Endothelial cell of umbilical vein (primary cell): Measurements from ENCODE around the gene SCN4A. TPM values are rescaled to one million over a fixed set of nuclear protein-coding genes. Genes with fewer than 3 reads are reported as not detected.

Experiments used
- BruUV-seq: library from RNA; stranded (reverse); fragments of 400-500 nt; replicated peaks from 2 replicates; lab custom pipeline; 2021; lab: Mats Ljungman, UMichigan
- CTCF ChIA-PET: fragments of 300-600, 350-600 bp; sonication (Branson Sonifier 250); formaldehyde crosslinking; loops from one replicate; lab custom pipeline; 2021; ENCODE audit warnings: antibody characterized with exemption, inconsistent platforms; lab: Charles Lee
- POLR2A ChIA-PET: fragments of 300-600, 350-600 bp; sonication (Branson Sonifier 250); formaldehyde crosslinking; loops from one replicate; lab custom pipeline; 2021; ENCODE audit warnings: antibody characterized with exemption, inconsistent platforms; lab: Charles Lee
- DNase-seq: peaks from one replicate; pipeline ENCODE4 v3.0.0-alpha.2; 2011; ENCODE audit warnings: low read depth, low spot score
- FAIRE-seq: peaks from 2 replicates; lab custom pipeline; 2011; peaks lifted over from hg19 to GRCh38; lab: Jason Lieb, UNC
- H2AFZ ChIP-seq: 2 replicates; pipeline ENCODE4 v1.6.0; 2012; ENCODE audit warnings: low read depth, low read length, control low read depth, inconsistent platforms
- H3K27ac ChIP-seq: 2 replicates; pipeline ENCODE4 v1.5.1; 2011; ENCODE audit warnings: low read depth, mild to moderate bottlenecking, control low read depth, low read length, moderate library complexity; ENCODE audit not compliant: insufficient read depth
- H3K27me3 ChIP-seq, 2 experiments: 2 replicates each; pipeline versions ENCODE4 v1.6.0 to v1.6.1; 2011; ENCODE audit warnings: low read length in 2 of 2, mixed read lengths in 1 of 2; ENCODE audit not compliant: control insufficient read depth in 2 of 2, insufficient read depth in 2 of 2
- H3K36me3 ChIP-seq, 2 experiments: 2 replicates in 1 of 2; 3 replicates in 1 of 2; pipeline ENCODE4 v1.5.1; 2011; ENCODE audit warnings: low read length in 2 of 2, mild to moderate bottlenecking in 1 of 2, moderate library complexity in 1 of 2; ENCODE audit not compliant: control insufficient read depth in 2 of 2, insufficient read depth in 2 of 2; ENCODE audit errors: extremely low read depth in 1 of 2
- H3K4me1 ChIP-seq: 3 replicates; pipeline ENCODE4 v1.5.1; 2011; ENCODE audit warnings: mild to moderate bottlenecking, low read length; ENCODE audit not compliant: control insufficient read depth, insufficient read depth; ENCODE audit errors: extremely low read depth
- H3K4me2 ChIP-seq: 2 replicates; pipeline ENCODE4 v1.6.1; 2011; ENCODE audit warnings: low read length, control low read depth, mixed read lengths; ENCODE audit not compliant: insufficient read depth
- H3K4me3 ChIP-seq, 3 experiments: fragments of 200-600 bp in 1 of 3; sonication (generic), shearing (Covaris generic) in 1 of 3; replicated peaks in 1 of 3; 2 replicates each; pipeline ENCODE4 v1.5.1; 2011 to 2016; ENCODE audit warnings: control low read depth in 3 of 3, low read length in 3 of 3, mild to moderate bottlenecking in 2 of 3, inconsistent platforms in 1 of 3, low read depth in 1 of 3, moderate library complexity in 1 of 3; ENCODE audit not compliant: insufficient read depth in 1 of 3
- H3K79me2 ChIP-seq: 2 replicates; pipeline ENCODE4 v1.6.0; 2012; ENCODE audit warnings: low read length, inconsistent platforms; ENCODE audit not compliant: control insufficient read depth, insufficient read depth
- H3K9ac ChIP-seq: replicated peaks from 2 replicates; pipeline ENCODE3; 2011; ENCODE audit warnings: low read length, control low read depth; ENCODE audit not compliant: insufficient read depth; ENCODE audit errors: extremely low read depth
- H3K9me1 ChIP-seq: replicated peaks from 3 replicates; pipeline ENCODE4 v1.6.0; 2011; ENCODE audit warnings: mild to moderate bottlenecking, low read length; ENCODE audit not compliant: control insufficient read depth, insufficient read depth; ENCODE audit errors: extremely low read depth
- H3K9me3 ChIP-seq: replicated peaks from 2 replicates; pipeline ENCODE4 v1.5.1; 2012; ENCODE audit warnings: low read length, inconsistent platforms; ENCODE audit not compliant: control insufficient read depth, insufficient read depth
- H4K20me1 ChIP-seq: replicated peaks from 2 replicates; pipeline ENCODE3; 2011; ENCODE audit warnings: mild to moderate bottlenecking, low read length; ENCODE audit not compliant: control insufficient read depth, insufficient read depth; ENCODE audit errors: extremely low read depth
- CTCF ChIP-seq, 2 donors: IDR thresholded peaks; 1 replicate in 1 of 2; 2 replicates in 1 of 2; pipeline ENCODE4 v1.5.1; 2011; ENCODE audit warnings: low read length in 2 of 2, mild to moderate bottlenecking in 2 of 2, moderate library complexity in 2 of 2, control low read depth in 1 of 2, inconsistent platforms in 1 of 2, low read depth in 1 of 2; ENCODE audit not compliant: insufficient read depth in 1 of 2; ENCODE audit errors: extremely low read depth in 1 of 2
- EZH2 ChIP-seq: IDR thresholded peaks from 2 replicates; pipeline ENCODE4 v1.6.1; 2012; ENCODE audit warnings: borderline replicate concordance, low read depth, mild to moderate bottlenecking, moderate library complexity, low read length, inconsistent platforms; ENCODE audit not compliant: severe bottlenecking
- FOS ChIP-seq: IDR thresholded peaks from 2 replicates; pipeline ENCODE4 v1.6.1; 2011; ENCODE audit warnings: mild to moderate bottlenecking, low read length, moderate library complexity, borderline replicate concordance; ENCODE audit not compliant: insufficient read depth
- GATA2 ChIP-seq: IDR thresholded peaks from 2 replicates; pipeline ENCODE4 v1.7.0; 2011; ENCODE audit warnings: low read depth, mild to moderate bottlenecking, moderate library complexity, mixed read lengths, low read length; ENCODE audit not compliant: insufficient read length, insufficient read depth
- JUN ChIP-seq: IDR thresholded peaks from 2 replicates; pipeline ENCODE4 v1.6.1; 2011; ENCODE audit warnings: borderline replicate concordance, low read depth; ENCODE audit not compliant: insufficient read length, insufficient read depth
- MAX ChIP-seq: IDR thresholded peaks from 2 replicates; pipeline ENCODE4 v1.6.1; 2011; ENCODE audit not compliant: insufficient read depth, insufficient read length
- MYC ChIP-seq: IDR thresholded peaks from one replicate; pipeline ENCODE4 v1.6.1; 2011; ENCODE audit warnings: mild to moderate bottlenecking, low read depth, low read length
- POLR2A ChIP-seq: IDR thresholded peaks from 2 replicates; pipeline ENCODE4 v1.6.1; 2012; ENCODE audit warnings: low read depth, mild to moderate bottlenecking, control low read depth, low read length
- POLR2AphosphoS5 ChIP-seq: IDR thresholded peaks from 2 replicates; pipeline ENCODE4 v1.6.1; 2012; ENCODE audit warnings: low read depth, mild to moderate bottlenecking, control low read depth, low read length, moderate library complexity; ENCODE audit not compliant: insufficient read depth
- dilution Hi-C: fragments of 300-500 bp; cut with MboI; formaldehyde crosslinking; loops from one replicate; pipeline ENCODE4 v1.15.0; 2019; ENCODE audit warnings: low sequenced_read_pairs; ENCODE audit not compliant: extremely low pct_ligation_motif_present
- intact Hi-C: fragments of 100-400 bp; cut with micrococcal nuclease; formaldehyde crosslinking; loops from one replicate; pipeline ENCODE4 v1.10.0; 2022
- polyA plus RNA-seq, 4 experiments: library from polyadenylated mRNA; depleted of rRNA in 3 of 4; stranded (reverse) in 3 of 4; unstranded in 1 of 4; fragments of >200 nt; gene quantifications; 2 replicates each; pipeline versions ENCODE4 v1.2.1 to v1.2.3, GENCODE V29; 2011 to 2012; ENCODE audit warnings: missing spikeins in 1 of 4
- total RNA-seq: library from RNA; stranded (reverse); gene quantifications from 2 replicates; pipeline ENCODE4 v1.2.3, GENCODE V29; 2021

The SCN4A gene
- total and polyA plus RNA-seq, 2 donors (not counting 3 experiments of a cell fraction or from before 2014, with no cell fraction given) = 0.01 to 0.40 TPM

GRCh38 chr17:63937920-63938319, 34.8 kb downstream of the SCN4A start:
- Histone ChIP-seq H3K27me3 (no peaks in the 10 kb centered on the region), H3K4me2 (no peak overlapping the region), H2AFZ (no peak overlapping the region), H3K9me3 (no peaks in the 10 kb centered on the region), H3K9ac (no peak overlapping the region), H4K20me1 (no peaks in the 10 kb centered on the region), H3K4me3 (no peak overlapping the region), H3K9me1 (no peaks in the 10 kb centered on the region), H3K4me1 (no peaks in the 10 kb centered on the region), H3K79me2 (no peaks in the 10 kb centered on the region), H3K36me3 (no peaks in the 10 kb centered on the region), H3K27ac (no peak overlapping the region)
- ChIA-PET POLR2A (no interaction called here), CTCF (interaction anchor here (1.3 to 2.3 kb wide), 2 partner anchors 8 to 195 kb away, joined by 5 to 8 read pairs; no protein-coding TSS in a partner anchor)
- FAIRE-seq (no peak), DNase-seq (no peak)
- intact Hi-C loops = no loop called here
- dilution Hi-C loops = no loop called here
- TF ChIP-seq MYC (no peak), FOS (no peak), JUN (no peak), POLR2AphosphoS5 (no peak), MAX (no peak), EZH2 (no peak), GATA2 (no peak), POLR2A (no peak), CTCF (IDR thresholded peaks at IDR 0.05; ENCODE audit: extremely low read depth in 1 of 2, insufficient read depth in 1 of 2, low read depth in 1 of 2, low read length in 2 of 2) (no peak)
- no TSS peak for BruUV-seq
